ENCODE measurements around the gene HERPUD1. TPM values are rescaled to one million over a fixed set of nuclear protein-coding genes. Genes with fewer than 3 reads are reported as not detected.

The HERPUD1 gene
- total and polyA plus RNA-seq, 9 of the 15 experiments (the other 6 are each of a cell fraction or from before 2014, with no cell fraction given) = 14.2 to 60.7 (median 37.4) TPM

GRCh38 chr16:56931892-56932720 lies at the start of gene HERPUD1 (continued):
- no peak for TF ChIP-seq RNF219 (CRISPR knock-in tag; IDR thresholded peaks at IDR 0.05)
- TF ChIP-seq ESRRA (IDR thresholded peaks at IDR 0.05; ENCODE audit: borderline replicate concordance, low read depth) = peak; percentile 47; the same call in 1 of the 2 replicates
- TF ChIP-seq NFIC (IDR thresholded peaks at IDR 0.05) = no peak; the same call in 1 of the 2 replicates
- peak; percentile 27; the same call in 1 of the 2 replicates for TF ChIP-seq ZBTB7A (IDR thresholded peaks at IDR 0.05; ENCODE audit: borderline replicate concordance, control insufficient read depth, low read depth, low read length)
- TF ChIP-seq ZFP91 (CRISPR knock-in tag; IDR thresholded peaks at IDR 0.05) = no peak
- peak; percentile 25; the same call in 1 of the 2 replicates for TF ChIP-seq IRF1 (CRISPR knock-in tag; IDR thresholded peaks at IDR 0.05; ENCODE audit: borderline replicate concordance)
- TF ChIP-seq MNT (conservative IDR thresholded peaks at IDR 0.05) = peak; percentile 96 to 97
- TF ChIP-seq KAT8 (IDR thresholded peaks at IDR 0.05; ENCODE audit: low read depth) = no peak
- TF ChIP-seq ZNF212 (CRISPR knock-in tag; IDR thresholded peaks at IDR 0.05) = no peak
- no peak for TF ChIP-seq C11orf30 (IDR thresholded peaks at IDR 0.05; ENCODE audit: low read depth)
- TF ChIP-seq POLR2A (conservative IDR thresholded peaks at IDR 0.05) = peak; percentile 95
- peak; percentile 97 for TF ChIP-seq FUS (optimal IDR thresholded peaks at IDR 0.05; ENCODE audit: low read depth, low read length)
- no peak for TF ChIP-seq KHSRP (IDR thresholded peaks at IDR 0.05)
- no peak for TF ChIP-seq LARP7 (IDR thresholded peaks at IDR 0.05)
- peak; percentile 23; the same call in 1 of the 2 replicates for TF ChIP-seq ATF6 (CRISPR knock-in tag; IDR thresholded peaks at IDR 0.05)
- no peak for TF ChIP-seq SMARCA5 (IDR thresholded peaks at IDR 0.05)
- peak; percentile 46 to 50; a peak in 3 of 4 replicates for TF ChIP-seq KDM1A (IDR thresholded peaks at IDR 0.05)
- TF ChIP-seq NFIX (CRISPR knock-in tag; IDR thresholded peaks at IDR 0.05; ENCODE audit: low read depth) = no peak
- TF ChIP-seq TFAP4 (CRISPR knock-in tag; IDR thresholded peaks at IDR 0.05; ENCODE audit: borderline replicate concordance) = peak; percentile 62
